HG03045 (cell line): Measurements from ENCODE around the gene ARHGDIA.
A peak's percentile ranks its signal among the peaks of the same experiment; 100 is the strongest.

Experiments
- ATAC-seq: cut with Tn5 transposase; IDR thresholded peaks from one replicate; pipeline ENCODE4 v1.9.1; 2021; ENCODE audit warnings: mild to moderate bottlenecking, moderate library complexity; ENCODE audit not compliant: unreplicated experiment

The ARHGDIA gene

GRCh38 chr17:81865733-81866439, 5.3 kb downstream of the ARHGDIA start:
- ATAC-seq = no peak

GRCh38 chr17:81865358-81865732, 5.8 kb downstream of the ARHGDIA start:
- no peak for ATAC-seq

- ATAC-seq = no peak
Observed at GRCh38 chr17:81863833-81864768, 7.0 kb downstream of the ARHGDIA start.

GRCh38 chr17:81863123-81863675, 7.9 kb downstream of the ARHGDIA start:
- ATAC-seq = no peak

GRCh38 chr17:81860756-81861568, 10.2 kb downstream of the ARHGDIA start:
- peak; percentile 75 for ATAC-seq

GRCh38 chr17:81859906-81860755, 11.0 kb downstream of the ARHGDIA start, which contains the start of gene P4HB:
Gene P4HB, minus strand, starts transcription at chr17:81860535. Its CDS starts 64 bp downstream, at chr17:81860471.
- peak; percentile 0 for ATAC-seq

GRCh38 chr17:81858967-81859905, 11.9 kb downstream of the ARHGDIA start:
- ATAC-seq = no peak

GRCh38 chr17:81858170-81858966, 12.8 kb downstream of the ARHGDIA start:
- ATAC-seq = no peak

- ATAC-seq = no peak
Observed at GRCh38 chr17:81854974-81855774, 16.0 kb downstream of the ARHGDIA start.

- ATAC-seq = no peak
Observed at GRCh38 chr17:81852237-81852636, 18.9 kb downstream of the ARHGDIA start.

- ATAC-seq = no peak
Observed at GRCh38 chr17:81851423-81851822, 19.7 kb downstream of the ARHGDIA start.

- no peak for ATAC-seq
Observed at GRCh38 chr17:81849457-81849856, 21.7 kb downstream of the ARHGDIA start.

- no peak for ATAC-seq
Observed at GRCh38 chr17:81846743-81847689, 24.1 kb downstream of the ARHGDIA start.

GRCh38 chr17:81845881-81846742, 25.0 kb downstream of the ARHGDIA start:
- ATAC-seq = no peak

GRCh38 chr17:81845361-81845760, 25.8 kb downstream of the ARHGDIA start:
- no peak for ATAC-seq
